ENCODE data around the gene DVL1. TPM values are rescaled to one million over a fixed set of nuclear protein-coding genes. Genes with fewer than 3 reads are reported as not detected.

DVL1 gene
- total and polyA plus RNA-seq, 2 of the 13 experiments (the other 11 are each of a cell fraction or from before 2014, with no cell fraction given) = 30.8 to 60.4 TPM

GRCh38 chr1:1305300-1306069 is 43.7 kb downstream of the DVL1 start (continued):
- TF ChIP-seq ZNF646 (CRISPR knock-in tag; IDR thresholded peaks at IDR 0.05) (no peak), ZNF329 (CRISPR knock-in tag; IDR thresholded peaks at IDR 0.05; ENCODE audit: low read depth) (no peak), ERF (CRISPR knock-in tag; IDR thresholded peaks at IDR 0.05) (no peak), RNF2 (conservative IDR thresholded peaks at IDR 0.05; ENCODE audit: low read depth) (no peak), RXRB (CRISPR knock-in tag; IDR thresholded peaks at IDR 0.05; ENCODE audit: borderline replicate concordance) (no peak), ASH2L (IDR thresholded peaks at IDR 0.05; ENCODE audit: insufficient read length, low read depth, low read length) (no peak), MAF1 (CRISPR knock-in tag; IDR thresholded peaks at IDR 0.05; ENCODE audit: borderline replicate concordance) (no peak), ZNF431 (CRISPR knock-in tag; IDR thresholded peaks at IDR 0.05; ENCODE audit: borderline replicate concordance, low read depth) (no peak), POGZ (CRISPR knock-in tag; IDR thresholded peaks at IDR 0.05) (no peak), TBP (CRISPR knock-in tag; IDR thresholded peaks at IDR 0.05) (0 out of 2 replicates have a peak, but pooled peaks have one; percentile 42), HNRNPH1 (optimal IDR thresholded peaks at IDR 0.05; ENCODE audit: low read depth, low read length) (no peak), ZNF124 (CRISPR knock-in tag; IDR thresholded peaks at IDR 0.05) (no peak), SRSF9 (IDR thresholded peaks at IDR 0.05; ENCODE audit: borderline replicate concordance, insufficient read depth, low read depth, low read length, poor library complexity, severe bottlenecking) (no peak)
- TF ChIP-seq, protein P1, sequence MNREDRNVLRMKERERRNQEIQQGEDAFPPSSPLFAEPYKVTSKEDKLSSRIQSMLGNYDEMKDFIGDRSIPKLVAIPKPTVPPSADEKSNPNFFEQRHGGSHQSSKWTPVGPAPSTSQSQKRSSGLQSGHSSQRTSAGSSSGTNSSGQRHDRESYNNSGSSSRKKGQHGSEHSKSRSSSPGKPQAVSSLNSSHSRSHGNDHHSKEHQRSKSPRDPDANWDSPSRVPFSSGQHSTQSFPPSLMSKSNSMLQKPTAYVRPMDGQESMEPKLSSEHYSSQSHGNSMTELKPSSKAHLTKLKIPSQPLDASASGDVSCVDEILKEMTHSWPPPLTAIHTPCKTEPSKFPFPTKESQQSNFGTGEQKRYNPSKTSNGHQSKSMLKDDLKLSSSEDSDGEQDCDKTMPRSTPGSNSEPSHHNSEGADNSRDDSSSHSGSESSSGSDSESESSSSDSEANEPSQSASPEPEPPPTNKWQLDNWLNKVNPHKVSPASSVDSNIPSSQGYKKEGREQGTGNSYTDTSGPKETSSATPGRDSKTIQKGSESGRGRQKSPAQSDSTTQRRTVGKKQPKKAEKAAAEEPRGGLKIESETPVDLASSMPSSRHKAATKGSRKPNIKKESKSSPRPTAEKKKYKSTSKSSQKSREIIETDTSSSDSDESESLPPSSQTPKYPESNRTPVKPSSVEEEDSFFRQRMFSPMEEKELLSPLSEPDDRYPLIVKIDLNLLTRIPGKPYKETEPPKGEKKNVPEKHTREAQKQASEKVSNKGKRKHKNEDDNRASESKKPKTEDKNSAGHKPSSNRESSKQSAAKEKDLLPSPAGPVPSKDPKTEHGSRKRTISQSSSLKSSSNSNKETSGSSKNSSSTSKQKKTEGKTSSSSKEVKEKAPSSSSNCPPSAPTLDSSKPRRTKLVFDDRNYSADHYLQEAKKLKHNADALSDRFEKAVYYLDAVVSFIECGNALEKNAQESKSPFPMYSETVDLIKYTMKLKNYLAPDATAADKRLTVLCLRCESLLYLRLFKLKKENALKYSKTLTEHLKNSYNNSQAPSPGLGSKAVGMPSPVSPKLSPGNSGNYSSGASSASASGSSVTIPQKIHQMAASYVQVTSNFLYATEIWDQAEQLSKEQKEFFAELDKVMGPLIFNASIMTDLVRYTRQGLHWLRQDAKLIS (CRISPR knock-in tag; IDR thresholded peaks at IDR 0.05) = no peak
- TF ChIP-seq, protein P2, sequence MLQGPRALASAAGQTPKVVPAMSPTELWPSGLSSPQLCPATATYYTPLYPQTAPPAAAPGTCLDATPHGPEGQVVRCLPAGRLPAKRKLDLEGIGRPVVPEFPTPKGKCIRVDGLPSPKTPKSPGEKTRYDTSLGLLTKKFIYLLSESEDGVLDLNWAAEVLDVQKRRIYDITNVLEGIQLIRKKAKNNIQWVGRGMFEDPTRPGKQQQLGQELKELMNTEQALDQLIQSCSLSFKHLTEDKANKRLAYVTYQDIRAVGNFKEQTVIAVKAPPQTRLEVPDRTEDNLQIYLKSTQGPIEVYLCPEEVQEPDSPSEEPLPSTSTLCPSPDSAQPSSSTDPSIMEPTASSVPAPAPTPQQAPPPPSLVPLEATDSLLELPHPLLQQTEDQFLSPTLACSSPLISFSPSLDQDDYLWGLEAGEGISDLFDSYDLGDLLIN (CRISPR knock-in tag; IDR thresholded peaks at IDR 0.05; ENCODE audit: borderline replicate concordance) = no peak
- TF ChIP-seq, protein P3, sequence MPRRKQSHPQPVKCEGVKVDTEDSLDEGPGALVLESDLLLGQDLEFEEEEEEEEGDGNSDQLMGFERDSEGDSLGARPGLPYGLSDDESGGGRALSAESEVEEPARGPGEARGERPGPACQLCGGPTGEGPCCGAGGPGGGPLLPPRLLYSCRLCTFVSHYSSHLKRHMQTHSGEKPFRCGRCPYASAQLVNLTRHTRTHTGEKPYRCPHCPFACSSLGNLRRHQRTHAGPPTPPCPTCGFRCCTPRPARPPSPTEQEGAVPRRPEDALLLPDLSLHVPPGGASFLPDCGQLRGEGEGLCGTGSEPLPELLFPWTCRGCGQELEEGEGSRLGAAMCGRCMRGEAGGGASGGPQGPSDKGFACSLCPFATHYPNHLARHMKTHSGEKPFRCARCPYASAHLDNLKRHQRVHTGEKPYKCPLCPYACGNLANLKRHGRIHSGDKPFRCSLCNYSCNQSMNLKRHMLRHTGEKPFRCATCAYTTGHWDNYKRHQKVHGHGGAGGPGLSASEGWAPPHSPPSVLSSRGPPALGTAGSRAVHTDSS (CRISPR knock-in tag; conservative IDR thresholded peaks at IDR 0.05) = no peak

Measured in HepG2 (cell line).